HG03558 (cell line): ENCODE results near the gene RBMS3.

Experiments
- ATAC-seq: cut with Tn5 transposase; IDR thresholded peaks from one replicate; pipeline ENCODE4 v1.9.1; 2021; ENCODE audit warnings: moderate number of reproducible peaks; ENCODE audit not compliant: unreplicated experiment; ENCODE audit errors: extremely low read depth

Gene RBMS3

GRCh38 chr3:29942297-29942696 lies 661.4 kb downstream of the RBMS3 start:
- no peak for ATAC-seq

GRCh38 chr3:29949131-29949530 lies 668.3 kb downstream of the RBMS3 start:
- no peak for ATAC-seq

GRCh38 chr3:29949940-29950616 lies 669.2 kb downstream of the RBMS3 start:
- no peak for ATAC-seq

- no peak for ATAC-seq
Observed at GRCh38 chr3:29952431-29952830, 671.6 kb downstream of the RBMS3 start.

- no peak for ATAC-seq
Observed at GRCh38 chr3:29955413-29955812, 674.5 kb downstream of the RBMS3 start.

- ATAC-seq, result no peak
Observed at GRCh38 chr3:29958816-29959215, 677.9 kb downstream of the RBMS3 start.

GRCh38 chr3:29971895-29972294 lies 691.0 kb downstream of the RBMS3 start:
- no peak for ATAC-seq

GRCh38 chr3:29972320-29972993 lies 691.6 kb downstream of the RBMS3 start:
- ATAC-seq, result no peak

- no peak for ATAC-seq
Observed at GRCh38 chr3:29973763-29974162, 692.9 kb downstream of the RBMS3 start.

- no peak for ATAC-seq
Observed at GRCh38 chr3:29976871-29977270, 696.0 kb downstream of the RBMS3 start.

GRCh38 chr3:29977360-29977759 lies 696.5 kb downstream of the RBMS3 start:
- no peak for ATAC-seq

GRCh38 chr3:29978036-29978435 lies 697.2 kb downstream of the RBMS3 start:
- no peak for ATAC-seq

- no peak for ATAC-seq
Observed at GRCh38 chr3:29991198-29991597, 710.3 kb downstream of the RBMS3 start.

- ATAC-seq, result no peak
Observed at GRCh38 chr3:30002797-30003196, 721.9 kb downstream of the RBMS3 start.

GRCh38 chr3:30003741-30004140 lies 722.9 kb downstream of the RBMS3 start:
- no peak for ATAC-seq

- no peak for ATAC-seq
Observed at GRCh38 chr3:30004481-30004880, 723.6 kb downstream of the RBMS3 start.

- no peak for ATAC-seq
Observed at GRCh38 chr3:30006111-30006510, 725.2 kb downstream of the RBMS3 start.

- no peak for ATAC-seq
Observed at GRCh38 chr3:30007668-30008067, 726.8 kb downstream of the RBMS3 start.

- no peak for ATAC-seq
Observed at GRCh38 chr3:30011237-30011803, 730.4 kb downstream of the RBMS3 start.

- no peak for ATAC-seq
Observed at GRCh38 chr3:30012941-30013543, 732.2 kb downstream of the RBMS3 start.

GRCh38 chr3:30017901-30018300 lies 737.0 kb downstream of the RBMS3 start:
- no peak for ATAC-seq
